ENCODE data around the gene ONECUT3.
"Not testable (repeated sequence)": the region's sequence is repeated elsewhere in the genome, so short reads cannot be mapped to it uniquely, and the experiment has no call there.

ONECUT3 gene

GRCh38 chr19:1790054-1790792 is 36.9 kb downstream of the ONECUT3 start:
- in situ Hi-C loops (cut with MboI; ENCODE audit: low sequenced_read_pairs): no loop called here

GRCh38 chr19:1791879-1792278 is 38.6 kb downstream of the ONECUT3 start:
- in situ Hi-C loops (cut with MboI; ENCODE audit: low sequenced_read_pairs): no loop called here

- in situ Hi-C loops (cut with MboI; ENCODE audit: low sequenced_read_pairs): no loop called here
Measured at GRCh38 chr19:1794424-1795172, 41.3 kb downstream of the ONECUT3 start.

- in situ Hi-C loops (cut with MboI; ENCODE audit: low sequenced_read_pairs): no loop called here
Measured at GRCh38 chr19:1796395-1797142, 43.3 kb downstream of the ONECUT3 start.

- in situ Hi-C loops (cut with MboI; ENCODE audit: low sequenced_read_pairs): not testable (repeated sequence)
Measured at GRCh38 chr19:1797313-1797712, 44.0 kb downstream of the ONECUT3 start.

GRCh38 chr19:1799695-1800342 is 46.5 kb downstream of the ONECUT3 start:
- in situ Hi-C loops (cut with MboI; ENCODE audit: low sequenced_read_pairs): no loop called here

GRCh38 chr19:1804858-1805257 is 51.6 kb downstream of the ONECUT3 start:
- in situ Hi-C loops (cut with MboI; ENCODE audit: low sequenced_read_pairs): no loop called here

- in situ Hi-C loops (cut with MboI; ENCODE audit: low sequenced_read_pairs): no loop called here
Measured at GRCh38 chr19:1805401-1806183, 52.3 kb downstream of the ONECUT3 start.

GRCh38 chr19:1806184-1807029 is 53.1 kb downstream of the ONECUT3 start:
- in situ Hi-C loops (cut with MboI; ENCODE audit: low sequenced_read_pairs): no loop called here

- in situ Hi-C loops (cut with MboI; ENCODE audit: low sequenced_read_pairs): no loop called here
Measured at GRCh38 chr19:1807030-1807694, 53.9 kb downstream of the ONECUT3 start.

- in situ Hi-C loops (cut with MboI; ENCODE audit: low sequenced_read_pairs): no loop called here
Measured at GRCh38 chr19:1807695-1808394, 54.5 kb downstream of the ONECUT3 start.

- in situ Hi-C loops (cut with MboI; ENCODE audit: low sequenced_read_pairs): no loop called here
Measured at GRCh38 chr19:1808395-1808731, 55.1 kb downstream of the ONECUT3 start.

GRCh38 chr19:1809678-1810077 is 56.4 kb downstream of the ONECUT3 start:
- in situ Hi-C loops (cut with MboI; ENCODE audit: low sequenced_read_pairs): no loop called here

GRCh38 chr19:1810439-1811160 is 57.3 kb downstream of the ONECUT3 start:
- in situ Hi-C loops (cut with MboI; ENCODE audit: low sequenced_read_pairs): no loop called here

- in situ Hi-C loops (cut with MboI; ENCODE audit: low sequenced_read_pairs): no loop called here
Measured at GRCh38 chr19:1811472-1811894, 58.2 kb downstream of the ONECUT3 start.

- in situ Hi-C loops (cut with MboI; ENCODE audit: low sequenced_read_pairs): no loop called here
Measured at GRCh38 chr19:1811942-1812425, 58.7 kb downstream of the ONECUT3 start, which contains the start of gene ATP8B3. Gene ATP8B3, minus strand, starts transcription at chr19:1812276. Its CDS starts 540 bp downstream, at chr19:1811736.

- in situ Hi-C loops (cut with MboI; ENCODE audit: low sequenced_read_pairs): no loop called here
Measured at GRCh38 chr19:1812426-1813191, 59.3 kb downstream of the ONECUT3 start.
